ENCODE results near the gene ATL1.

The ATL1 gene

DNA sequence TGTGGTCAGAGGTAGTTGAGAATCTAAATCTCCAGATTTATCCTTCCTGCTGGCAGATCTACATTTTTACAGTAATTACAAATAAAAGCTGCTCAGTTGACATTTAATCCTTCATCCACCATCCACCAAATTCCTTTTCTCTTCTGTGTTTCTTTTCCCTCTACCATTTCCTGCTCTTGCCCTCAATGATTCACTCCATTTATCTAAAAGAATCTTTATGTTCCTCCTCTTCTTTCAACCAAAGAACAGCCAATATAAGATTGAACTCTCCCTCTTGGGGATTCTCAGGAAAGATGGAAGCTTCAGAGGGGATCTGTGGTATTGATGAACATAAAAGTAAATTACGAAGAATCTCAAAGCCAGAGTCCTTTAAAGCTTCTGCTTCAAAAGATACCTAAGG, 31.9 kb upstream of the ATL1 start:
- Histone ChIP-seq H3K27ac (ENCODE audit: low read length) (no peak overlapping the region), H3K27me3 (ENCODE audit: control insufficient read depth, insufficient read depth, low read length) (no peaks in the 10 kb centered on the region), H3K36me3 (ENCODE audit: control insufficient read depth, insufficient read depth, low read length) (no peaks in the 10 kb centered on the region), H3K4me3 (ENCODE audit: low read length) (no peak overlapping the region), H3K9me3 (ENCODE audit: control insufficient read depth, insufficient read depth, low read length) (no peaks in the 10 kb centered on the region), H3K4me1 (ENCODE audit: control insufficient read depth, insufficient read depth, low read length) (peaks cover 2% of the 10 kb centered on the region; the same call in 1 of the 2 replicates)
- WGBS (ENCODE audit: insufficient coverage, insufficient read length), result no CpG with 5 or more reads among the region's 1 CpG
- no peak for DNase-seq (ENCODE audit: low read depth, low spot score)

DNA sequence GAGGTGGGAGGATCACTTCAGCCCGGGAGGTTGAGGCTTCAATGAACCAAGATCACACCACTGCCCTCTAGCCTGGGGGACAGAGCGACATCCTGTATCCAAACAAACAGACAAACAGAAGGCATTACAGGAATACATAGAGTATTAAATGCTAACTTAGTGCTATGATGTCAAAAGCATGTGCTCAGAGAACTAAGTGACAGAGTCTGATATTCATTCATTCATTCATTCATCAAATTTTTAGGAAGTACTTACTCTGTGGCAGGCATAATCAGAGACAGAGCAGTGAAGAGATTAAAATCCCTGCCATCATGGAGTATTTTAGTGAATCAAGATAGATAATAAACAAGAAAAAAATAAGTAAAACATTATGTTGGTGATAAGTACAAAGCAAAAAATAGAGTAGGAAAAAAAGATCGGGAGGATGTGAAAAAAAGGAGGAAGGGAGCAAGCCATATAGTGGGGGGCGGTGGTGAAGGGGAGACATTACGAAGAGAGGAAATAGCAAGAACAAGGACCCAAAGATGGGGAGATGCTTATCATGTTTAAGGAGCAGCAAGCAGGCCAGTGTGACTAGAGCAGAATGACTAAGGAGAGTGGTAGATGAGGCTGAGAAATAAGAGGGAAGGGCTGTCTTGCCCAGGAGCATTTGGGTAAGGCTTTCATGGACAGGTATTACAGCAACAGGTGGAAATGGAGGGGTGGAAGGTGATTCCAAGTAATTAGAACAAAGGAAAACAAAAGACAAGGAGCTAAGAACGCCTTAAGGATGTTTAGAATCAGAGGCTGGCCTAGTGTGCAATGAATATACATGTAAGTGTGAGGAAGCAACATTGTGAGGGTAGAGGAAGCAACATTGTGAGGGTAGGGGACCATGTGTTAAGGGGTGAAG, 30.4 kb upstream of the ATL1 start:
- H3K4me3 ChIP-seq (ENCODE audit: low read length), result no peak overlapping the region
- H3K36me3 ChIP-seq (ENCODE audit: control insufficient read depth, insufficient read depth, low read length), result no peaks in the 10 kb centered on the region
- H3K27me3 ChIP-seq (ENCODE audit: control insufficient read depth, insufficient read depth, low read length), result no peaks in the 10 kb centered on the region
- no peak overlapping the region for H3K27ac ChIP-seq (ENCODE audit: low read length)
- H3K9me3 ChIP-seq (ENCODE audit: control insufficient read depth, insufficient read depth, low read length), result no peaks in the 10 kb centered on the region
- 100% methylated on average over 1 of the region's 6 CpGs for WGBS (ENCODE audit: insufficient coverage, insufficient read length)
- no peaks in the 10 kb centered on the region for H3K4me1 ChIP-seq (ENCODE audit: control insufficient read depth, insufficient read depth, low read length)
- no peak for DNase-seq (ENCODE audit: low read depth, low spot score)

GRCh38 chr14:50530358-50530757, 29.6 kb upstream of the ATL1 start:
- Histone ChIP-seq H3K9me3 (ENCODE audit: control insufficient read depth, insufficient read depth, low read length) (no peaks in the 10 kb centered on the region), H3K36me3 (ENCODE audit: control insufficient read depth, insufficient read depth, low read length) (no peaks in the 10 kb centered on the region), H3K27ac (ENCODE audit: low read length) (no peak overlapping the region), H3K27me3 (ENCODE audit: control insufficient read depth, insufficient read depth, low read length) (no peaks in the 10 kb centered on the region), H3K4me1 (ENCODE audit: control insufficient read depth, insufficient read depth, low read length) (no peaks in the 10 kb centered on the region), H3K4me3 (ENCODE audit: low read length) (no peak overlapping the region)
- DNase-seq (ENCODE audit: low read depth, low spot score), result no peak
- WGBS (ENCODE audit: insufficient coverage, insufficient read length), result no CpG with 5 or more reads among the region's 1 CpG

DNA sequence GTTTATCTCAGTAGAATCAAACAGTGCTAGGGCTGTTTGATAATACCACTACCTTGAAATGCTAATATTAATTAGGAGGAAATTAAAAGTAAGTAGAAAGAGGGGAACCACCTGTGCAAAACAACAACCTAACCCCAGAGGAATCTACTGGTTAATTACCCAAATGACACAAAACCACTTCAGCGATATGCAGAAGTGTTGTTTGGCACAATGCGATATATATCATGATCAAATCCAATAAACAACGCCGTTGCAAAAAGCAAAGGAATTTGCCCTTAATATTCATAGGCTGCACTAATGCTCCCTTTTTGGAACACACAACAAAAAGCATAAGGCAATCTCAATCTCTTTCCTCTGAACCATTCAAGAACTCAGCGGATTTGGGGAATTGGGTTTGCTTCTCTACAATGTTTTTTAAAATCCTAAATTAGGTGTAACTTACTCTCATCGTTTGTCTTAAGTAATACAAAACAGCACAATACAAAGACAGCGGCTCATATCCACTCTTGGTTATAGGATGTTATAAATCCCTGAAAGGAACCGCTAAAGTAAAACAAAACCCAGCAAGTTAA, 29.1 kb upstream of the ATL1 start:
- no peaks in the 10 kb centered on the region for H3K4me1 ChIP-seq (ENCODE audit: control insufficient read depth, insufficient read depth, low read length)

GRCh38 chr14:50531595-50532501, 28.1 kb upstream of the ATL1 start:
- Histone ChIP-seq H3K27ac (ENCODE audit: low read length) (no peak overlapping the region), H3K4me1 (ENCODE audit: control insufficient read depth, insufficient read depth, low read length) (no peaks in the 10 kb centered on the region), H3K4me3 (ENCODE audit: low read length) (peak overlapping the region; percentile 95; the same call in 1 of the 2 replicates), H3K36me3 (ENCODE audit: control insufficient read depth, insufficient read depth, low read length) (no peaks in the 10 kb centered on the region), H3K9me3 (ENCODE audit: control insufficient read depth, insufficient read depth, low read length) (no peaks in the 10 kb centered on the region), H3K27me3 (ENCODE audit: control insufficient read depth, insufficient read depth, low read length) (no peaks in the 10 kb centered on the region)
- WGBS (ENCODE audit: insufficient coverage, insufficient read length), result no CpG with 5 or more reads among the region's 82 CpGs
- no peak for DNase-seq (ENCODE audit: low read depth, low spot score)

More for the DNA sequence above, 29.1 kb upstream of the ATL1 start:
- no CpG with 5 or more reads among the region's 8 CpGs for WGBS (ENCODE audit: insufficient coverage, insufficient read length)
- Histone ChIP-seq H3K9me3 (ENCODE audit: control insufficient read depth, insufficient read depth, low read length) (no peaks in the 10 kb centered on the region), H3K27ac (ENCODE audit: low read length) (no peak overlapping the region), H3K4me3 (ENCODE audit: low read length) (no peak overlapping the region; the same call in 1 of the 2 replicates), H3K27me3 (ENCODE audit: control insufficient read depth, insufficient read depth, low read length) (no peaks in the 10 kb centered on the region), H3K36me3 (ENCODE audit: control insufficient read depth, insufficient read depth, low read length) (no peaks in the 10 kb centered on the region)
- DNase-seq (ENCODE audit: low read depth, low spot score), result no peak

GRCh38 chr14:50532502-50533240, 27.3 kb upstream of the ATL1 start, which contains the start of gene MAP4K5:
Gene MAP4K5, minus strand, starts transcription at chr14:50532569. Its CDS starts 520 bp downstream, at chr14:50532049.
- Histone ChIP-seq H3K27me3 (ENCODE audit: control insufficient read depth, insufficient read depth, low read length) (no peaks in the 10 kb centered on the region), H3K36me3 (ENCODE audit: control insufficient read depth, insufficient read depth, low read length) (no peaks in the 10 kb centered on the region), H3K27ac (ENCODE audit: low read length) (no peak within 1 kb of the TSS), H3K4me1 (ENCODE audit: control insufficient read depth, insufficient read depth, low read length) (no peaks in the 10 kb centered on the region), H3K4me3 (ENCODE audit: low read length) (peak within 1 kb of the TSS; percentile 95; the same call in 1 of the 2 replicates), H3K9me3 (ENCODE audit: control insufficient read depth, insufficient read depth, low read length) (no peaks in the 10 kb centered on the region)
- WGBS (ENCODE audit: insufficient coverage, insufficient read length), result no CpG with 5 or more reads among the region's 60 CpGs
- DNase-seq (ENCODE audit: low read depth, low spot score), result peak; percentile 66

DNA sequence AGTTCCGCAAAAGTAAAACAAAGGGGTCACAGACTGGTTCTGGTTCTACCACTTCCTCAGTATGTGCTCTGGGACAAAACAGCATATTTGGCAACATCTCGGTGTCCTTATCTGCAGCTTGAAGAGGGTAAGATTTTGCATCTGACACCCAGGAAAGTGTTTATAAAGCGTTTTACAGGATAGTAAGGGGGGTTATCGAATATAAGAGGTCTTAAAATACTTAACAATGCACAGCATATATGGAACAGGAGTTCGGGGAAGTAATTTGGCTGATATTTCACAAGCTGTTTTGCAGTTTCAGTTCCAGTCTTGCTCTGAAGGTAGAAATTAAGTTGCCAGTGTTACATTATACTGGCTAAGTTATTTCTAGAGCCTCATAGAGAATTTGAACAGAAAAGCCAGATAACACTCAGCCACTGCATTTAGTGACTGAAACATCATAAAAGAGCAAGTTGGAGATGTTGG, 26.7 kb upstream of the ATL1 start:
- Histone ChIP-seq H3K4me3 (ENCODE audit: low read length) (peak overlapping the region; percentile 95; the same call in 1 of the 2 replicates), H3K36me3 (ENCODE audit: control insufficient read depth, insufficient read depth, low read length) (no peaks in the 10 kb centered on the region), H3K4me1 (ENCODE audit: control insufficient read depth, insufficient read depth, low read length) (no peaks in the 10 kb centered on the region), H3K27ac (ENCODE audit: low read length) (no peak overlapping the region), H3K9me3 (ENCODE audit: control insufficient read depth, insufficient read depth, low read length) (no peaks in the 10 kb centered on the region), H3K27me3 (ENCODE audit: control insufficient read depth, insufficient read depth, low read length) (no peaks in the 10 kb centered on the region)
- WGBS (ENCODE audit: insufficient coverage, insufficient read length), result no CpG with 5 or more reads among the region's 5 CpGs
- no peak for DNase-seq (ENCODE audit: low read depth, low spot score)

DNA sequence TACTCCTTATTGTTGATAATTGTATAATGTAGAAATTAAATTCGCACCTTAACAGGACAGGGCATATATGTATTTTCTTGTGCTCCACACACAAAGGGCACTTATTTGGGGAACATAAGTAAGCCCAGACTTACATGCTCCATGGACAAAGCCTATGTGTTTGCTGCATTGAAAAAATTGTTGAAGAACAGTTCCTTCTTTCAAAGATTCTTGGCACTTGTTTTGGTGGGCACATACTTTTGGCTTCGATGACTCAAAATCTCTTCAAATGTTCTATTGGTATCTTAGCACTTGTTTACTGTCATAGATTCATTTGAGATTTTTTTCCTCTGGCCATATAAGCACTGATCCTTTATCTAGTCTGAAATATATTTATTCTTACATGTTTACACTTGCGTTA, 26.1 kb upstream of the ATL1 start:
- no peak overlapping the region for H3K27ac ChIP-seq (ENCODE audit: low read length)
- no peaks in the 10 kb centered on the region for H3K36me3 ChIP-seq (ENCODE audit: control insufficient read depth, insufficient read depth, low read length)
- WGBS (ENCODE audit: insufficient coverage, insufficient read length), result no CpG with 5 or more reads among the region's 3 CpGs
- H3K4me3 ChIP-seq (ENCODE audit: low read length), result no peak overlapping the region
- H3K27me3 ChIP-seq (ENCODE audit: control insufficient read depth, insufficient read depth, low read length), result no peaks in the 10 kb centered on the region
- no peaks in the 10 kb centered on the region for H3K9me3 ChIP-seq (ENCODE audit: control insufficient read depth, insufficient read depth, low read length)
- H3K4me1 ChIP-seq (ENCODE audit: control insufficient read depth, insufficient read depth, low read length), result no peaks in the 10 kb centered on the region
- DNase-seq (ENCODE audit: low read depth, low spot score), result no peak

DNA sequence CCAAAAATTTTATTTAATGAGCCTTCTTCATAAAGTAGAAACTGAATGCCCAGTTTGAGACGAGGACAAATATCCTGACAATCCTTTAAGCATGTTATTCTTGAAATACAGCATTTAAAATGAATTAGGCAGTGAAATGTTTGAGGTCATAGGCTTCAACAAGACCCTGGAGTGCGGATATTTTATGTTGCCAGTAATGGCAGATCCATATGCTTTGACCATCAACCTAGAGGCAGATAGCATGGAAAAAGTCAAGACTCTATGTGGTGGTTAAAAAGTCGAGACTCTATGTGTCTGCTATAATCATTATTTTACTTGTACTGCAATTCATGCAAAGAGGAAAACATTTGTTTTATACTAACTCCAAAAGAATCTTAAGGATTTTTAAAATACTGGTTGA, 25.5 kb upstream of the ATL1 start:
- Histone ChIP-seq H3K4me1 (ENCODE audit: control insufficient read depth, insufficient read depth, low read length) (no peaks in the 10 kb centered on the region), H3K27me3 (ENCODE audit: control insufficient read depth, insufficient read depth, low read length) (no peaks in the 10 kb centered on the region), H3K27ac (ENCODE audit: low read length) (no peak overlapping the region), H3K4me3 (ENCODE audit: low read length) (no peak overlapping the region), H3K36me3 (ENCODE audit: control insufficient read depth, insufficient read depth, low read length) (no peaks in the 10 kb centered on the region), H3K9me3 (ENCODE audit: control insufficient read depth, insufficient read depth, low read length) (no peaks in the 10 kb centered on the region)
- DNase-seq (ENCODE audit: low read depth, low spot score), result no peak
- no CpG with 5 or more reads among the region's 3 CpGs for WGBS (ENCODE audit: insufficient coverage, insufficient read length)

Measured in iPS DF 6.9 (cell line).